ENCODE results near the gene CIDEA. TPM values are rescaled to one million over a fixed set of nuclear protein-coding genes. Genes with fewer than 3 reads are reported as not detected.

CIDEA gene
- total and polyA plus RNA-seq, 4 donors, result 0.38 to 1.0 (median 0.47) TPM

DNA sequence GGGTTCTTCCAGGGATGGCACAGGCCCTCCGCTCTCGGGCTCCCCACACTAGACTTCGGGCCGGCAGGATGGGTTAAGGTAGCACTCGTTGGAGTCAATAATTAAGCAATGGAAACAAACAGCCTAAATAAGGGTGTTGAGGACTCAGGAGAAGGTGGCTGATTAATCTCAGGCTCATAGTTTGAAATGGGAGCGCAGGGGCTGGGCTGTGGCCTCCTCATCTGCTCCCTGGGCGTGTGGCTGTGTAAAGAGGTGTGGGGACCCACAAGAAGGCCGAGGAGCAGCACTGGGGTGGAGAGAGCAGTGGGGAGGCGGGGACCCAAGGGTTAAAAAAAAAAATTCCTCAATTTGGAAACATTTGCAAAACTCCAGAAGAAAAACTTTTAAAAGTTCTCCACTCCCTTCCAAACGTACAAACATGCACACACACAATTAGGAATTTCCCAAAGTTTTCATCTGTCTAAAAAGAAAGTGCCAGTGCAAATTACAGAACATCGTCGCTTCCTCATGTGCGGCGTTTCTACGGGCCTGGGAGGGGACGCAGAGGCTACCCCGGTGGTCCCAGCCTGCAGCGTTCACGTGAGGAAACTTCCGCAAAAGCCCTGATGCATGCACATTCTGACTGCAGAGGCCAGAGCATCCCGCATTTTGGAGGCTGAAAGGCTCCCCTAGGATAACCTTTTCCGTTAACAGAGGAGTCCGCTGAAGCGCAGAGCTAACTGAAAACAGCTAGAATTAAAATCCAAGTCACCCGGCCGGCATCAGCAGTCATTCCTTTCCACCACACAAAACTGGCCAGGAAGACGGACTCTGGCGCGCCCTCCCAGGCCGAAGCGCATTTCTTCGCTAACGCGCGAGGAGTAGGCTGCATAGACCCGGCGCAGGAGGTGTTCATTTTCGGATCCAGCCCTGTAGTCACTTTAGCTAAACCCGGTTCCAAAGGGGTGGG is 52.9 kb downstream of the CIDEA start:
- Histone ChIP-seq H3K9me3 (ENCODE audit: control insufficient read depth, insufficient read depth, low read length) (no peaks in the 10 kb centered on the region), H3K27ac (ENCODE audit: low read depth, low read length) (peak overlapping the region; percentile 82), H3K36me3 (ENCODE audit: control insufficient read depth, insufficient read depth, low read length) (no peaks in the 10 kb centered on the region), H3K4me1 (ENCODE audit: control insufficient read depth, insufficient read depth, low read length) (peaks cover 19% of the 10 kb centered on the region), H3K27me3 (ENCODE audit: control insufficient read depth, insufficient read depth, low read length) (peaks cover 40% of the 10 kb centered on the region), H3K4me3 (ENCODE audit: low read depth, low read length) (peak overlapping the region; percentile 49)
- 13% methylated on average over 36 of the region's 39 CpGs for WGBS (ENCODE audit: insufficient coverage)
- peak in 2 of 6 donors; percentile 42 to 65 for DNase-seq (ENCODE audit: low read depth in 4 of 6, low spot score in 6 of 6)

DNA sequence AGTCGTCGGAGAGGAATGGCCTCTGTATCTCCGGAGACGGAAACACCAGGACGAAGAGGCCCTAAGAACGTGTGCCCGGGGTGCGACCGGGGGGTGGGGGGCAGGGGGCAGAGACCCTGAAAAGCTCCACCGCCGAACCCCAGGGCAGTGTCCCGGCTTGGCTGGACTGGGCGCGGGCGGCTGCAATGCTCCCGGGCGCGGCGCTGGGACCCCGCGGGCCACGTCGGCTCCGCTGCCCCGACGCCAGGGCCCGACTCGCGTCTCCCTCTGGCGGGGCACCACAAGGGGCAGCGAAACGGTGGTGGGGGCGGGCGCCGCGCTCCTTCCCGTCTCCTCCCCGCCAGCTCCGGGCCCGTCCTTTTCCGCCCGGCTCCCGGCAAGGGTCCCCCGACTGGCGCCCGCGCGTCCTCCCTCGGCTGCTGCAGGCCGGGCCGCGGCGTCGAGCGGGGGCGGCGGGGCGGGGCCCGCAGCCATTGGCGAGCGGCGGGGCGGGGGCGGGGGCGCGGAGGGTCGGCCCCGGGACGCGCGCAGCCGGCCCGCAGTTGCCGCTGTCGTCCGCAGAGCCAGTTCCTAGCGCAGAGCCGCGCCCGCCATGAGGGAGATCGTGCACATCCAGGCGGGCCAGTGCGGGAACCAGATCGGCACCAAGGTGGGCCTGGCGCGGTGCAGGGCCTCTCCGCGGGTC is 53.7 kb downstream of the CIDEA start, which contains the start of gene TUBB6:
Gene TUBB6 (plus strand): TSS at position 541 of the 685 bp plus-strand sequence. CDS start 52 bp downstream, at position 593.
- Histone ChIP-seq H3K4me3 (ENCODE audit: low read depth, low read length) (peak within 1 kb of the TSS; percentile 61), H3K9me3 (ENCODE audit: control insufficient read depth, insufficient read depth, low read length) (no peaks in the 10 kb centered on the region), H3K36me3 (ENCODE audit: control insufficient read depth, insufficient read depth, low read length) (no peaks in the 10 kb centered on the region), H3K4me1 (ENCODE audit: control insufficient read depth, insufficient read depth, low read length) (peaks cover 19% of the 10 kb centered on the region), H3K27me3 (ENCODE audit: control insufficient read depth, insufficient read depth, low read length) (peaks cover 40% of the 10 kb centered on the region), H3K27ac (ENCODE audit: low read depth, low read length) (peak within 1 kb of the TSS; percentile 82)
- under 1% methylated on average over 88 of the region's 88 CpGs for WGBS (ENCODE audit: insufficient coverage)
- DNase-seq (ENCODE audit: low read depth in 4 of 6, low spot score in 6 of 6), result peak in 2 of 6 donors; percentile 32 to 77

DNA sequence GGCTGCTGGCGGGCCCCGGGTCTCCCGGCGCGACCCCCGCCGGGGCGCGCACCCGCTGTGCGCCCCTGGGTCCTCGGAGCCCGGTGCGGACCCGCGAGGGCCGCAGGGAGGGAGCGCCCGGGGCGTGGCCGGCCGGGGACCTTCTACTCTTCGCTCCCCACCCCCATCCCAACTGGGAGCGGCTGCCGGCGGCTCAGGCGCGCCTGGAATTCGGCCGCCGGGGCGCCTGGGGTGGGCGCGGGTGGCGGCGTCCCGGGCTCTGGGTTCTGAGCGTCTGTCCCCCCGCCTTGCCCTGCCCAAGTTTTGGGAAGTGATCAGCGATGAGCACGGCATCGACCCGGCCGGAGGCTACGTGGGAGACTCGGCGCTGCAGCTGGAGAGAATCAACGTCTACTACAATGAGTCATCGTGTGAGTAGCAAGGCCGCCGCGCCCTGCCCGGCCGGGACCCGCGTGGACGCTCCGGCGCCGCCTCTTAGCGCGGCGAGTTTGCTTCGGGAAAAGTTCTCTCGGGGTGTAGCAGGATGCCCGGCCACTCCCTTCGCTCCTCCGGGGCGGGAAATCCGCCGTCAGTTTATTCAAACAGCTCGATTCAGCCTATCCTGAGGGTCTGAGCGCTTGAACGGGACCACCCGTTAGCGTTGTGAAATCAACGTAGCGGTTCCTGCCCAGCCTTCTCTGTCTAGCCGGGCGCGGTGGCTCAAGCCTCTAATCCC is 54.4 kb downstream of the CIDEA start:
- DNase-seq (ENCODE audit: low read depth in 4 of 6, low spot score in 6 of 6), result peak in 2 of 6 donors; percentile 66 to 78
- WGBS (ENCODE audit: insufficient coverage), result under 1% methylated on average over 81 of the region's 81 CpGs

DNA sequence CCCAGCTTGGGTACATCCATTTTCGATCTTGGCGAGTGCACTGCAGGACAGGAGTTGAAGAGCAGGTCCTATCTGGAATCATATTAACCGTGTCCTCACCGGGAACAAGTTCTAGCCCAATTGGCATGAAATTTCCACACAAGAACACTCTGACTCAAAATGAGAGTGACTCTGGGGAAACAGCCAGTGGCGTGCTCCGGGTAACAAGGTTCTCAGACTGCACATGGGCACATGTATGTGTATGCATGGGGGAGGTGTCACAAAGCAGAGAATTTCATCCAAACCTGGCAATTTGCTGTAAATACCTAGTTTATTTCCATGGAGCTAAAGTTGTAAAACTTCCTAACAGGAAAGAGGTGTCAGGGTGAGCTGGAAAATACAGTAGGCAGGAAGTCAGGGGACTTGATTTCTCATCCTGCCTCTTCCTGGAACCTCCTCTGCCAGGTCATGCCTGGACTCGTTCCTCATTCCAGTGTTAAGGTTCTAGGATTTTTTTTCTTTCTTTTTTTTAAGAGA is 55.6 kb downstream of the CIDEA start:
- Histone ChIP-seq H3K27me3 (ENCODE audit: control insufficient read depth, insufficient read depth, low read length) (peaks cover 40% of the 10 kb centered on the region), H3K4me3 (ENCODE audit: low read depth, low read length) (peak overlapping the region; percentile 61)

More for the DNA sequence above, 54.4 kb downstream of the CIDEA start:
- H3K27ac ChIP-seq (ENCODE audit: low read depth, low read length), result peak overlapping the region; percentile 79
- peak overlapping the region; percentile 61 for H3K4me3 ChIP-seq (ENCODE audit: low read depth, low read length)
- H3K27me3 ChIP-seq (ENCODE audit: control insufficient read depth, insufficient read depth, low read length), result peaks cover 40% of the 10 kb centered on the region
- H3K36me3 ChIP-seq (ENCODE audit: control insufficient read depth, insufficient read depth, low read length), result no peaks in the 10 kb centered on the region
- H3K4me1 ChIP-seq (ENCODE audit: control insufficient read depth, insufficient read depth, low read length), result peaks cover 19% of the 10 kb centered on the region
- no peaks in the 10 kb centered on the region for H3K9me3 ChIP-seq (ENCODE audit: control insufficient read depth, insufficient read depth, low read length)

DNA sequence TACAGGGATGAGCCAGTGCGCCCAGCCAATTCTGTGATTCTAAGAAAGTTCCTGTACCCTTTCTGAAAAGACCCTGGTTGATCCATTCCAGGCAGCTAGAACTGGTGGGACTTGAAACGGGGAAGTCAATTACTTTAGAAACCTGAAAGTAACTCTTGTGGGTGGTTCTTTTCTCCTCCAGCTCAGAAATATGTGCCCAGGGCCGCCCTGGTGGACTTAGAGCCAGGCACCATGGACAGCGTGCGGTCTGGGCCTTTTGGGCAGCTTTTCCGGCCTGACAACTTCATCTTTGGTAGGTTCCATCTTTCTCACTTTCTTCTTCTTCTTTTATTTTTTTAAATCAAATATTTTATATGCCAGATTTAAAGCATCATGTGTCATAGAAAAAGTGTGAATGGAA is 56.6 kb downstream of the CIDEA start:
- no peaks in the 10 kb centered on the region for H3K9me3 ChIP-seq (ENCODE audit: control insufficient read depth, insufficient read depth, low read length)
- 93% methylated on average over 5 of the region's 6 CpGs for whole genome bisulfite sequencing (ENCODE audit: insufficient coverage)
- no peak overlapping the region for H3K27ac ChIP-seq (ENCODE audit: low read depth, low read length)
- H3K27me3 ChIP-seq (ENCODE audit: control insufficient read depth, insufficient read depth, low read length), result peaks cover 35% of the 10 kb centered on the region
- DNase-seq (ENCODE audit: low read depth in 4 of 6, low spot score in 6 of 6), result no peak
- peaks cover 19% of the 10 kb centered on the region for H3K4me1 ChIP-seq (ENCODE audit: control insufficient read depth, insufficient read depth, low read length)
- no peak overlapping the region for H3K4me3 ChIP-seq (ENCODE audit: low read depth, low read length)
- H3K36me3 ChIP-seq (ENCODE audit: control insufficient read depth, insufficient read depth, low read length), result no peaks in the 10 kb centered on the region

More for the DNA sequence above, 55.6 kb downstream of the CIDEA start:
- H3K4me1 ChIP-seq (ENCODE audit: control insufficient read depth, insufficient read depth, low read length), result peaks cover 19% of the 10 kb centered on the region
- no peak overlapping the region for H3K27ac ChIP-seq (ENCODE audit: low read depth, low read length)
- no peak for DNase-seq (ENCODE audit: low read depth in 4 of 6, low spot score in 6 of 6)
- H3K36me3 ChIP-seq (ENCODE audit: control insufficient read depth, insufficient read depth, low read length), result no peaks in the 10 kb centered on the region
- H3K9me3 ChIP-seq (ENCODE audit: control insufficient read depth, insufficient read depth, low read length), result no peaks in the 10 kb centered on the region
- 74% methylated on average over 4 of the region's 7 CpGs for WGBS (ENCODE audit: insufficient coverage)

DNA sequence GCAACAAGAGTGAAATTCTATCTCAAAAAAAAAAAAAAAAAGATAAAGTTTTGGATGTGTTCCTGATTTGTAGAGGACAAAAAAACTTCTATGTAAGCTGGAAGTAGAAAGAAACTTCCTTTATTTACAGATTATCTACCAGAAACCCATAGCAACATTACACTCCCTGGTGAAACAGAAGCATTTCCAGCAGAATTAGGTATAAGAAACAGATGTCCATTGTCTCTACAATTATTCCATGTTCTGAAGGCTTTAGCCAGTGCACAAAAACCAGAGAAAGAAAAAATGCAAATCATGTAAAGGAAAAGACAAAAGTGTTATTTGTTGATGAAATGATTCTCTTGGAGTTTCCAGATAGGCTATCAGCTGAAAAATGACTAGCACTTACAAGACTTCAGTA is 58.8 kb downstream of the CIDEA start:
- Histone ChIP-seq H3K4me1 (ENCODE audit: control insufficient read depth, insufficient read depth, low read length) (peaks cover 9% of the 10 kb centered on the region), H3K27ac (ENCODE audit: low read depth, low read length) (no peak overlapping the region), H3K27me3 (ENCODE audit: control insufficient read depth, insufficient read depth, low read length) (peaks cover 16% of the 10 kb centered on the region), H3K9me3 (ENCODE audit: control insufficient read depth, insufficient read depth, low read length) (no peaks in the 10 kb centered on the region), H3K4me3 (ENCODE audit: low read depth, low read length) (no peak overlapping the region), H3K36me3 (ENCODE audit: control insufficient read depth, insufficient read depth, low read length) (no peaks in the 10 kb centered on the region)
- DNase-seq (ENCODE audit: low read depth in 4 of 6, low spot score in 6 of 6), result no peak

DNA sequence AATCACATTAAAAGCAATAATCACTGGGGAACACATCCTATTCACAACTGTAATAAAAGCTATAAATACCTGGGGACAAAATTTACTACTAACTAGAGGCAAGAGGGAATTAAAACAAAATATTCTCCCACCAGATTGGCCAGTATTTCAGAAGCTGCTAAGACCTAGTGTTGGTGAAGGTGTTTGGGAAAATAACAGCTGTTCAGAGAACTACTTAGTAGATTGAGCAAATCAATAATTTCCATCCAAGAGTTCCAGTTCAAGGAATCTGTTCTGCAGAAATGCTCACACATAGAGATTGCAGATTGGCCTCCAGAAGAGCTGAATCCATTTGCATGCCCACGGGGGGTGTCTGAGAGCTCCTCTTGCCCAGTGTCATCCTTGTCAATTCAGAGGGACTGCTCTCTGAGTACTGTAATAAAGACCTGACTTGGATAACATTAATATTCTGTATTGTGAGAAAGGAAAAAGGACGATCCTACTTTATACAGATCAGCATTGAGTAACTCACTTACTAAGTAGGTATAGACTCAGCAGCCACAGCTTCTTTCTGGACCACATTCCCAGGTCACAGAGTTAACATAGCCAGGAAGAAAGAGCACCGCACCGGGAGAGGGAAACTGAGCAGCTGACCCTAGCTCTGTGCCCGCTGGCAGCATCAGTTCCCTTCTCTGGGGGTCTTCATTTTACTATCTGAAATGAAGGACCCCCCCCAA is 59.5 kb downstream of the CIDEA start:
- Histone ChIP-seq H3K27me3 (ENCODE audit: control insufficient read depth, insufficient read depth, low read length) (peaks cover 13% of the 10 kb centered on the region), H3K36me3 (ENCODE audit: control insufficient read depth, insufficient read depth, low read length) (no peaks in the 10 kb centered on the region), H3K27ac (ENCODE audit: low read depth, low read length) (no peak overlapping the region), H3K9me3 (ENCODE audit: control insufficient read depth, insufficient read depth, low read length) (no peaks in the 10 kb centered on the region), H3K4me1 (ENCODE audit: control insufficient read depth, insufficient read depth, low read length) (peaks cover 12% of the 10 kb centered on the region), H3K4me3 (ENCODE audit: low read depth, low read length) (no peak overlapping the region)
- no CpG with 5 or more reads among the region's 5 CpGs for WGBS (ENCODE audit: insufficient coverage)
- no peak for DNase-seq (ENCODE audit: low read depth in 4 of 6, low spot score in 6 of 6)

DNA sequence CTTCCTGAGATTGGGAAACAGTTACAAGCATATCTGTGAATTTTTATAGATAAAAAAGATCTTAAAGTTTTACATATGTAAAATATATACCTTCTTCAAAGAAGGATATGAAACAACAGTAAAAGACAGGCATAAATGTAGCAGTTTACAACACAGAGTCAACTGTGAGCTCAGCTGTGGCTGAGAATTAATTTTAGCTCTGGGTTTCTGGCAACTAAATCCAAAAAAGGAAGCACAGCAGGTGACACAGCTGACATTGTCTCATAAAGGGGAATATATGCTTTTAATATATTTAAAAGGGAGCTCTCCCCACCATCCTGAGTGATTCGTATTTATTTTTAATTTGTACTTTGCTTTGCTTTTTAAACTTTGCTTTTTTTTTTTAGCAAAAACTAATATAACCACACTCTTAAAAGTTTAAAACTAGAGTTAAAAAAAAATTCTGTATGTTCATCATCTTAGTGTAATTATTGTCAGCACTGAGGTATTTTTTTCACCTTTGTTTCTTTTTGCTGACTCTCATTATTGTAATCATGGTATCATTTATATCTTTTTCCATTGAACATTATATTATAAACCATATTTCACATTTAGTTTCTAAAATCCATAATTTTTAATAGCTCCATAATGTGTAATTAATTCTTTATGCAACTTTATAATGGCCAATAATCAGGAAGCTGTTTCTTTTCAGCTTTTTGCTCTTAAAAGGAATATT is 60.6 kb downstream of the CIDEA start:
- H3K36me3 ChIP-seq (ENCODE audit: control insufficient read depth, insufficient read depth, low read length), result no peaks in the 10 kb centered on the region
- WGBS (ENCODE audit: insufficient coverage), result no CpG with 5 or more reads among the region's 1 CpG

More for the DNA sequence above, 60.6 kb downstream of the CIDEA start:
- Histone ChIP-seq H3K4me3 (ENCODE audit: low read depth, low read length) (no peak overlapping the region), H3K4me1 (ENCODE audit: control insufficient read depth, insufficient read depth, low read length) (peaks cover 6% of the 10 kb centered on the region), H3K9me3 (ENCODE audit: control insufficient read depth, insufficient read depth, low read length) (no peaks in the 10 kb centered on the region), H3K27ac (ENCODE audit: low read depth, low read length) (no peak overlapping the region), H3K27me3 (ENCODE audit: control insufficient read depth, insufficient read depth, low read length) (peaks cover 2% of the 10 kb centered on the region)
- peak in 1 of 6 donors; percentile 62 for DNase-seq (ENCODE audit: low read depth in 4 of 6, low spot score in 6 of 6)

Data from spinal cord (tissue), 10 donors.